ENCODE measurements around the gene AP2A1.

The AP2A1 gene

DNA sequence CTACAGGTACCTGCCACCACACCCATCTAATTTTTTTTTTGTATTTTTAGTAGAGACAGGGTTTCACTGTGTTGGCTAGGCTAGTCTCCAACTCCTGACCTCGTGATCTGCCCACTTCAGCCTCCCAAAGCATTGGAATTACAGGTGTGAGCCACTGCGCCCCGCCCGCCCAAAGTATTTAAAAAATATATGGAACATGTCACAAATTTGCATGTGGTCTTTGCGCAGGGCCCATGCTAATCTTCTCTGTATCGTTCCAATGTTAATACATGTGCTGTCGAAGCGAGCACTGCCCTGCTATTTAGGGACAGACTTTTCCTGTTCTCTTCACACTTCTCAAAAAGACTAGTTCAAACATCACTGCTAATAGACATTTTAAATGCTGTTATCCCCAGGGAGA, 2.5 kb upstream of the AP2A1 start:
- Histone ChIP-seq H3K4me3 (ENCODE audit: low read depth in 1 of 2, low read length in 2 of 2) (no peak overlapping the region), H3K9me3 (ENCODE audit: control insufficient read depth in 1 of 2, low read length in 2 of 2) (no peaks in the 10 kb centered on the region), H3K9ac (ENCODE audit: low read depth in 1 of 2, low read length in 2 of 2) (no peak overlapping the region), H3K27me3 (ENCODE audit: control insufficient read depth in 1 of 2, insufficient read depth in 2 of 2, low read length in 2 of 2) (no peaks in the 10 kb centered on the region), H3K27ac (ENCODE audit: low read depth, low read length) (no peak overlapping the region), H3K4me1 (ENCODE audit: control insufficient read depth in 1 of 2, insufficient read depth in 2 of 2, low read length in 2 of 2) (peaks cover 18% of the 10 kb centered on the region in 2 donors), H3K36me3 (ENCODE audit: control insufficient read depth in 1 of 2, insufficient read depth in 2 of 2, low read length in 2 of 2) (peaks cover 0 to 4% of the 10 kb centered on the region in 2 donors)

DNA sequence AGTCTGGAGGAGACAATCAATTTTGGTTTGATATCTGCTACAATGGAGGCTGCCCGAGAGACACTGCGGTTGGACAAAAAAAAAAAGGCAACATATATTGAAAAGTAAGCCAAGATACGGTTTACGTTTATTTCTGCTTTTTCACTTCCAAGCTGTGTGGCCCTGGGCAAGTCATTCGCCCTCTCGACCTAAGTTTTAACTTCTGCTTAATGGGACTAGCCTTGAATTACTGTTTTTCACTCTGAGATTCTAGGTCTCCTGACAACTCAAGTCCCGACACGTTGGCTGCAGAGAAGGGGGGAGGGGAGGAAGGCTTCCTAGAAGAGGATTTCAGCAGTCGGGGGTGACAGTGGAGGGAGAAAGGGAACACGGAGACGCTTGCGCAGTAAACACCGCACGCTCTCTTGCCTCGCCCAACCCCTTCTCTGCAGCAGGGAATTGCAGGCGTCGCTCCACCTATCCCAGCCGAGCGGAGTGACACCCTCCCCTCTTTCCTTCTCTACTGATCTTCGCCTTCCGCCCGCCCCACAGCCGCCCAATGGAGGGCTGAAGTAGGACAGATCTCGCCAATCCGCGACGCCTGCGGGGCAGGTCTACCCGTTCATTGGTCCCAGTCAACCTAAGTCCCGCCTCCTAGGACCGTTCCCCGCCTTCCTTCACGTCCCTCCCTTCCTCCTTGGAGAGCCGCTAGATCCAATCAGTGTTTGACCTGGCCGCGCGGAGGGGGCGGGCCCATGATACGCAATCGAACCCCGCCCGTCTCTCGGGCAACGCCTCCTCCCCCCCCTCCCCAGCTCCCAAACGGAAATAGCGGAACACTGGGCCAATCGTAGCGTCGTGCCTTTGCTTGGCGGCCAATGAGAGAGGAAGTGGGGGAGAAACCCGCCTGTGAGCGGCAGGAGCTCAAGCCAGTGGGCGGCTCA, 533 bp upstream of the AP2A1 start:
- Histone ChIP-seq H3K36me3 (ENCODE audit: control insufficient read depth in 1 of 2, insufficient read depth in 2 of 2, low read length in 2 of 2) (peaks cover 0 to 4% of the 10 kb centered on the region in 2 donors), H3K4me1 (ENCODE audit: control insufficient read depth in 1 of 2, insufficient read depth in 2 of 2, low read length in 2 of 2) (peaks cover 18% of the 10 kb centered on the region in 2 donors), H3K9me3 (ENCODE audit: control insufficient read depth in 1 of 2, low read length in 2 of 2) (no peaks in the 10 kb centered on the region), H3K4me3 (ENCODE audit: low read depth in 1 of 2, low read length in 2 of 2) (peak overlapping the region; percentile 53 to 80), H3K27ac (ENCODE audit: low read depth, low read length) (peak overlapping the region; percentile 77), H3K9ac (ENCODE audit: low read depth in 1 of 2, low read length in 2 of 2) (peak overlapping the region; percentile 24 to 77), H3K27me3 (ENCODE audit: control insufficient read depth in 1 of 2, insufficient read depth in 2 of 2, low read length in 2 of 2) (no peaks in the 10 kb centered on the region)

DNA sequence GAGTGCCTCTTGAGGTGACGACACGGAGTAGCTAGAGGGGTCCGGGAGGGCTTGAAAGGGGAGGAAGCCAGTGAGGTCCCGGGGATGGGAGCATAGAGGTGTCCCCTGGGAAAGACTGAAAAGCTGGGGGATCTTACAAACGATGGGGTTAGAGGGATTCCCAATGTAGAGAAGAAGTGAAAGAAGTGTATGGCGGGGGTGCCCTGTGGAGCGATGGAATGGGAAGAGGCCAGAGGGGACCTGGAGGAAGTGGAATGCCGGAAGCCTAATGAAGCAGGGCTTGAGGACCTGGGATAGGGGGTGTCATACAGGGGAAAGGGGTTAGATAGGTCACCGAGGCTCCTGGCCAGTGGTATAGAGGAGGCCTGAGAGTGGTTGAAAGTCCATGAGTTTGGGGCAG, 580 bp downstream of the AP2A1 start:
- Histone ChIP-seq H3K9me3 (ENCODE audit: control insufficient read depth in 1 of 2, low read length in 2 of 2) (no peaks in the 10 kb centered on the region), H3K36me3 (ENCODE audit: control insufficient read depth in 1 of 2, insufficient read depth in 2 of 2, low read length in 2 of 2) (peaks cover 0 to 4% of the 10 kb centered on the region in 2 donors), H3K27ac (ENCODE audit: low read depth, low read length) (no peak overlapping the region), H3K4me1 (ENCODE audit: control insufficient read depth in 1 of 2, insufficient read depth in 2 of 2, low read length in 2 of 2) (peaks cover 18 to 22% of the 10 kb centered on the region in 2 donors), H3K4me3 (ENCODE audit: low read depth in 1 of 2, low read length in 2 of 2) (peak overlapping the region; percentile 73 to 90), H3K9ac (ENCODE audit: low read depth in 1 of 2, low read length in 2 of 2) (peak overlapping the region; percentile 71), H3K27me3 (ENCODE audit: control insufficient read depth in 1 of 2, insufficient read depth in 2 of 2, low read length in 2 of 2) (no peaks in the 10 kb centered on the region)

DNA sequence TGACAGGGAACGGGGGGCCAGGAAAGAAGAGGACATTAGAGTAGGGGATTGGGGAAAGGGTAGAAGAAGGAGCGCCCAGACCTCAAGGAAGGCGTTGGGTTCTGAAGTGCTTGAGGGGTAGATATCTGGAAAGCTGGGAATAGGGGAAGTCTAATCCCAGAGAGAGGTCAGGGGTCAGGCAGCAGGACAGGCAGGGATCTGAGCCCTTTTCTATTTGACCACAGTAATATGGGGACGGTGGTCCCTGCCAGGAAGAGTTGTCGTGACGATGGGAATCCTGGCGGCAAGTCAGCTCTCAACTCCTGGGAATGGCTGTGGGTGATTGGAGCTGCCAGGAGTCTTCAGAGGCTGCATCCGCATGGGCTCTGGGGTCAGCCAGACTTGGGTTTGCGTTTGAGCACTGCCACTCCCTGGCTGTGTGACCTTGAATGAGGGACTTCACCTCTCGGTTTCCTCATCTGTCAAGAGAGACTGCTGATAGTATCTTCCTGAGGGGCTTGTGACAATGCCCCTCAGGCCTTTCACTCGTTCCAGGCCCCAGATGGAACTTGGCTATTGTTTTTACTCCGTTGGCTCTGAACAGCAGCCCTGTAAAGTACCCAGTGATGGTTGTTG, 1.3 kb downstream of the AP2A1 start:
- H3K36me3 ChIP-seq (ENCODE audit: control insufficient read depth in 1 of 2, insufficient read depth in 2 of 2, low read length in 2 of 2) = peaks cover 0 to 6% of the 10 kb centered on the region in 2 donors
- peak overlapping the region; percentile 73 to 90 for H3K4me3 ChIP-seq (ENCODE audit: low read depth in 1 of 2, low read length in 2 of 2)
- H3K4me1 ChIP-seq (ENCODE audit: control insufficient read depth in 1 of 2, insufficient read depth in 2 of 2, low read length in 2 of 2) = peaks cover 21 to 26% of the 10 kb centered on the region in 2 donors
- H3K9me3 ChIP-seq (ENCODE audit: control insufficient read depth in 1 of 2, low read length in 2 of 2) = no peaks in the 10 kb centered on the region
- H3K27ac ChIP-seq (ENCODE audit: low read depth, low read length) = no peak overlapping the region
- peak overlapping the region; percentile 71 for H3K9ac ChIP-seq (ENCODE audit: low read depth in 1 of 2, low read length in 2 of 2)
- no peaks in the 10 kb centered on the region for H3K27me3 ChIP-seq (ENCODE audit: control insufficient read depth in 1 of 2, insufficient read depth in 2 of 2, low read length in 2 of 2)

DNA sequence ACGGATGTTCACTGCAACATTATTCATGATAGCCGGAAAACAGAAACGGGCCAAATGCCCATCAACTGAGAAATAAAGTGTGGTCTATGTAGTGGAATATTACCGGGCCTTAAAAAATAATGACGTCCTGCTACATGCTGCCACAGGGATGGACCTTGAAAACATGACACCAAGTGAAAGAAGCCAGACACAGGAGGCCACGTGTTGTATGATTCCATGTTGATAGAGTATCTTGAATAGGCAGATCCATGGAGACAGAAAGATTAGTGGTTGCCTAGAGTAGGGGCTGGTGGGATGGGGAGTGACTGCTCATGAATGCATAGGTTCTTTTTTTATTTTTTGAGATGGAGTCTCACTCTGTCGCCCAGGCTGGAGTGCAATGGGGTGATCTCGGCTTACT, 3.7 kb downstream of the AP2A1 start:
- no peaks in the 10 kb centered on the region for H3K9me3 ChIP-seq (ENCODE audit: control insufficient read depth in 1 of 2, low read length in 2 of 2)
- H3K27ac ChIP-seq (ENCODE audit: low read depth, low read length) = no peak overlapping the region
- H3K9ac ChIP-seq (ENCODE audit: low read depth in 1 of 2, low read length in 2 of 2) = no peak overlapping the region
- H3K4me3 ChIP-seq (ENCODE audit: low read depth in 1 of 2, low read length in 2 of 2) = no peak overlapping the region
- peaks cover 3 to 8% of the 10 kb centered on the region in 2 donors for H3K36me3 ChIP-seq (ENCODE audit: control insufficient read depth in 1 of 2, insufficient read depth in 2 of 2, low read length in 2 of 2)
- H3K4me1 ChIP-seq (ENCODE audit: control insufficient read depth in 1 of 2, insufficient read depth in 2 of 2, low read length in 2 of 2) = peaks cover 18 to 27% of the 10 kb centered on the region in 2 donors
- H3K27me3 ChIP-seq (ENCODE audit: control insufficient read depth in 1 of 2, insufficient read depth in 2 of 2, low read length in 2 of 2) = no peaks in the 10 kb centered on the region

DNA sequence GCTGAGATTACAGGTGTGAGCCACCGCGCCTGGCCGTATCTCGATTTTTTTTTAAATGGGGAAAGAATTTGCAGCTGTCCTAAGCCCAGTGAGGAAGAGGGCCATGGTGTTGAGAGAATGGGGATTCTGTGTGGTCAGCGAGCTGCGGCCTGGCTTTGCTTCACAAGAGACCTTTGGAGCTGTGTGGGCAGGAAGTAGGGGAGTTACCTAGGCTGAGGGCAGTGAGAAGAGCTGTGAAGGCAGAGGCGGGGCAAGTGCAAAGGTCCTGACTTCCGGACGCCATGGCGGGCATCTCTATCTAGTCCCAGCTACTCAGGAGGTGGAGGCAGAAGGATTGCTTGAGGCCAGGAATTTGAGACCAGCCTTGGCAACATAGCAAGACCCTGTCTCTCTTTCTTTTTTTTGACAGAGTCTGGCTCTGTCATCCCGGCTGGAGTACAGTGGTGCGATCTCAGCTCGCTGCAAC, 4.9 kb downstream of the AP2A1 start:
- no peak overlapping the region for H3K27ac ChIP-seq (ENCODE audit: low read depth, low read length)
- no peak overlapping the region for H3K4me3 ChIP-seq (ENCODE audit: low read depth in 1 of 2, low read length in 2 of 2)
- H3K4me1 ChIP-seq (ENCODE audit: control insufficient read depth in 1 of 2, insufficient read depth in 2 of 2, low read length in 2 of 2) = peaks cover 13 to 22% of the 10 kb centered on the region in 2 donors
- no peaks in the 10 kb centered on the region for H3K27me3 ChIP-seq (ENCODE audit: control insufficient read depth in 1 of 2, insufficient read depth in 2 of 2, low read length in 2 of 2)
- H3K36me3 ChIP-seq (ENCODE audit: control insufficient read depth in 1 of 2, insufficient read depth in 2 of 2, low read length in 2 of 2) = peaks cover 3 to 12% of the 10 kb centered on the region in 2 donors
- no peak overlapping the region for H3K9ac ChIP-seq (ENCODE audit: low read depth in 1 of 2, low read length in 2 of 2)
- H3K9me3 ChIP-seq (ENCODE audit: control insufficient read depth in 1 of 2, low read length in 2 of 2) = no peaks in the 10 kb centered on the region

DNA sequence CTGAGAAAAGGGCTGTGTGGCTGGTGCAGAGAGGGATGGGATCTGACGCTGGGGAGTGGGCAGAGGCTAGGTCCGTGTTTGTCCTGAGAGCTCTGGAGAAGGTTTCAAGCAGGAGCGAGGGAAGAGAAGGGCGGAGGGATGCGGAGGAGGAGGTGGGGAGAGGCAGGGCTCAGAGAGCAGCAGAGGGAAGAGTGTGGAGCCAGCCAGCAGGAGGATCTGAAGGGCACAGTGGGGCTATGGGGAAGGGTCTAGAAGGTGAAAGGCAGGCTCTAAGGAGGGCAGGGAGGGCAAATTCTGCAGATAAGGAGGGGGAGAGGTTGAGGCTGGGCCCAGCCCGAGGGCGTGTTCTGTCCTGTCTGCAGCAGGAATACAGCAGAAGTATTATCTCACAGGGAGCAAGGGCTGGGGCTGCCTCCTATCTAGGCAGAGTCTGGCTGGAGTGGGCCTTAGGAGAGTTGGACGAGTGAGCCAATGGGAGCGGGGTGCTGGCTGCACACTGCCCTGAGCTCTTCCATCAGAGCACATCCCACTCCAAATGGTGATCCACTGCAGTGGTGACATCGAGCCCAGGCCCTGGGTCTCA, 6.1 kb downstream of the AP2A1 start:
- Histone ChIP-seq H3K9ac (ENCODE audit: low read depth in 1 of 2, low read length in 2 of 2) (no peak overlapping the region), H3K4me1 (ENCODE audit: control insufficient read depth in 1 of 2, insufficient read depth in 2 of 2, low read length in 2 of 2) (peaks cover 8 to 17% of the 10 kb centered on the region in 2 donors), H3K4me3 (ENCODE audit: low read depth in 1 of 2, low read length in 2 of 2) (no peak overlapping the region), H3K27me3 (ENCODE audit: control insufficient read depth in 1 of 2, insufficient read depth in 2 of 2, low read length in 2 of 2) (no peaks in the 10 kb centered on the region), H3K27ac (ENCODE audit: low read depth, low read length) (no peak overlapping the region), H3K36me3 (ENCODE audit: control insufficient read depth in 1 of 2, insufficient read depth in 2 of 2, low read length in 2 of 2) (peaks cover 3 to 12% of the 10 kb centered on the region in 2 donors), H3K9me3 (ENCODE audit: control insufficient read depth in 1 of 2, low read length in 2 of 2) (no peaks in the 10 kb centered on the region)

DNA sequence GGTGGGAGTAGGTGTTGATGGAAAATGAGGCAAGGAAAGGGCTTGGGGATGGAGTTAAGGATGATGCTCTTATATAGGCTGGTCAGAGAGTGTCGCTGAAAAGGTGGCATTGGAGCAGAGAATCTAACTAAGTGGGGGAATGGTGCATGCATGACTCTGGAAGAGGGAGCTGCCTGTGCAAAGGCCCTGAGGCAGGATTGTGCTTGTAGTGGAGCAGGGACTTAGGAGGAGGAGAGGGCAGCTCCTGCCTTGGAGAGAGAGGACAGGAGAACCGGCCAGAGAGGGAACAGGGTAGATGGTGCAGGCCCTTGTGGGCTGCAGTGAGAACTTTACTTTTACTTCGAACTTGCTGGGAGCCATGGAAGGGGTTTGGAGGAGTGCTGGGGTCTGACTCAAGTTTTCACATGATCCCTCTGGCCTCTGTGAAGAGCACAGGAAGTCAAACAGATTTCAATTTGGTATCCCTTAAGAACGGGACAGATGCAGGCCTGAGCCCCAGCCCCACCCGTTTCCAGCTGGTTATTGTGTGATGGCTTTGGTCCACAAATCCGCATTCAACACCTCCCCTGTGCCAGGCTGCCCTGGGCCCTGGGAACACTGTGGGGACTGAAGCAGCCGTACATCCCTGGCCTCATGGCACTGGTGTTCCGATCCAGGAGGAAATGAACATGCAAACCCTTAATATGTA, 7.0 kb downstream of the AP2A1 start:
- no peaks in the 10 kb centered on the region for H3K27me3 ChIP-seq (ENCODE audit: control insufficient read depth in 1 of 2, insufficient read depth in 2 of 2, low read length in 2 of 2)
- H3K27ac ChIP-seq (ENCODE audit: low read depth, low read length) = no peak overlapping the region
- H3K9ac ChIP-seq (ENCODE audit: low read depth in 1 of 2, low read length in 2 of 2) = no peak overlapping the region
- H3K4me1 ChIP-seq (ENCODE audit: control insufficient read depth in 1 of 2, insufficient read depth in 2 of 2, low read length in 2 of 2) = peaks cover 3 to 9% of the 10 kb centered on the region in 2 donors
- no peak overlapping the region for H3K4me3 ChIP-seq (ENCODE audit: low read depth in 1 of 2, low read length in 2 of 2)
- H3K36me3 ChIP-seq (ENCODE audit: control insufficient read depth in 1 of 2, insufficient read depth in 2 of 2, low read length in 2 of 2) = peaks cover 3 to 9% of the 10 kb centered on the region in 2 donors
- H3K9me3 ChIP-seq (ENCODE audit: control insufficient read depth in 1 of 2, low read length in 2 of 2) = no peaks in the 10 kb centered on the region

DNA sequence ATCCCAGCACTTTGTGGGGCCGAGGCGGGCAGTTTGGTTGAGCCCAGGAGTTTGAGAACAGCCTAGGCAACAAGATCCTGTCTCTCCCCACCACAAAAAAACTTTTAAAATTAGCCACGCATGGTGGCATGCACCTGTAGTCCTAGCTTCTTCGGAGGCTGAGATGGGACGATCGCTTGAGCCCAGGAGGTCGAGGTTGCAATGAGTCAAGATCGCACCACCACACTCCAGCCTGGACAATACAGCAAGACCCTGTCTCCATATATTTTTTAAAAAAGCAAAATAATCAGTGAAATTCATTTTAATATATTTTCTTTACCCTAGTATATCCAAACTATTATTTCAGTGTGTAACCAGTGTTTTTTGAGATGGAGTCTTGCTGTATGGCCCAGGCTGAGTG, 8.2 kb downstream of the AP2A1 start:
- peaks cover 3 to 9% of the 10 kb centered on the region in 2 donors for H3K36me3 ChIP-seq (ENCODE audit: control insufficient read depth in 1 of 2, insufficient read depth in 2 of 2, low read length in 2 of 2)
- no peak overlapping the region for H3K27ac ChIP-seq (ENCODE audit: low read depth, low read length)

More for the DNA sequence above, 8.2 kb downstream of the AP2A1 start:
- Histone ChIP-seq H3K4me1 (ENCODE audit: control insufficient read depth in 1 of 2, insufficient read depth in 2 of 2, low read length in 2 of 2) (peaks cover 3 to 9% of the 10 kb centered on the region in 2 donors), H3K9ac (ENCODE audit: low read depth in 1 of 2, low read length in 2 of 2) (no peak overlapping the region), H3K4me3 (ENCODE audit: low read depth in 1 of 2, low read length in 2 of 2) (no peak overlapping the region), H3K27me3 (ENCODE audit: control insufficient read depth in 1 of 2, insufficient read depth in 2 of 2, low read length in 2 of 2) (no peaks in the 10 kb centered on the region), H3K9me3 (ENCODE audit: control insufficient read depth in 1 of 2, low read length in 2 of 2) (no peaks in the 10 kb centered on the region)

Data from duodenal mucosa (tissue), 2 donors.